ENCODE data around the gene CIP2A. TPM values are rescaled to one million over a fixed set of nuclear protein-coding genes. Genes with fewer than 3 reads are reported as not detected.
A peak's percentile ranks its signal among the peaks of the same experiment; 100 is the strongest.
"Not testable (repeated sequence)": the region's sequence is repeated elsewhere in the genome, so short reads cannot be mapped to it uniquely, and the experiment has no call there.

Gene CIP2A
- 68.1 and 91.2 TPM in 2 replicates for total RNA-seq (2014; rRNA removed; shearing (Covaris generic))
- 44.4 and 50.0 TPM in 2 replicates for polyA plus RNA-seq (2015; cell fraction: cytosol; rRNA removed)
- 77.2 and 80.1 TPM in 2 replicates for polyA plus RNA-seq (2015; cell fraction: nucleus; rRNA removed)

GRCh38 chr3:108589081-108589997, at the start of gene CIP2A, which contains the start of gene DZIP3:
TSS of gene CIP2A (minus strand) at chr3:108589438. CDS start at chr3:108589375, 63 bp downstream.
TSS of gene DZIP3 (plus strand) at chr3:108589722. CDS start at chr3:108605407, 15,685 bp downstream.
- peak; percentile 98 for DNase-seq (ENCODE audit: low read depth)

DNA sequence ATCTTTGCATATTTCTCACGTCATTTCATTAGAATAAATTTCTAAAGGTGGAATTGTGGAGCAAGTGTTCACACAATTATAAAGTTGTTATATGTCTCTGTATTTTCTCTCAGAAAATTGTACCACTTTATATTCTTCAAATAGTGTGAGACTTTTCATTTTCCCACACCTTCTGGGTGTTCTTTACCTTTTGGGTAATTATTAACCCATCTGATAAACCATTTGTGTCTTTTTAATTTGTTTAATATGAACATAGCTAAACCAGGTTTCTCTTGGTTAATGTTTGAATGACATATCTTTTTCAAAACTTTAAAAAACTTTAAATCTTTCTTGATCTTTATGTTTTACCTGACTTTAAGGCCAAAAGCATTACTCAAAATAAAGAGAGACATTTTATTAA, 40.7 kb upstream of the CIP2A start:
- DNase-seq (ENCODE audit: low read depth), result no peak

DNA sequence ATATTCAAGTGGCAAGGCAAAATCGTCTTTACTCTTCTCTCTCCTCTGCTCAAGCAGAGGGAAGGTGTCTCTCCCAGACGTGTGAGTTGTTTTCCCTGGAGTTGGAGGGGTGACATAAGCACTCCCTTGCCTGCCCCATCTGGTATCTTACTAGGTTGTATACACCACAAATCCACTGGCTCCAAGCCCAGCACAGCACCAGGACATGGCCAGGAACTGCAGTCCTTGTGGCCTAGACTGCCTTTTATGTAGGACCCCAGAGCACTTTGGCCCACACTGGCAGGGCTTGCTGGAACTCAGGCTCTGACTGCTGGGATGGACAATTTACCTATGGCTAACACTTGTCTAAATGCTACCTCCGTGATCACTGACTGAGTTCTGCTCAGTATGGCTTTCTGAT, 34.3 kb upstream of the CIP2A start:
- no peak for DNase-seq (ENCODE audit: low read depth)

DNA sequence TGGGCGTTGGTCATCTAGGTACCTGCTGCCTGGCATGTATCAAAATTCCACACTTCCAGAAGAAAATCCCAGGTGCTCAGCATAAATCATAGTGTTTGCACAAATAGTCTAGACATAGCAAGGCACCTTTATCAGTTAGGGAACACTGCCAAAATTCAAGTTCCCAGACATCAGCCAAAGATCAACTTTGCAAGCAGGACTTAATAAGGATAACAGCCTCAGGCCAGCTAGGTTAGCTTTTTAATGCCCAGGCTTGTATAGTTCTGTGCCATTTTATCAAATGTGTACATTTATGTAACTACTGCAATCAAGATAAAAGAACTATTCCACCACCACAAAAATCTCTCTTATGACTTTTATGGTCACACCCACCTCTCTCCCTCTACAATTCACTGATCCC, 31.0 kb upstream of the CIP2A start:
- DNase-seq (ENCODE audit: low read depth), result no peak

DNA sequence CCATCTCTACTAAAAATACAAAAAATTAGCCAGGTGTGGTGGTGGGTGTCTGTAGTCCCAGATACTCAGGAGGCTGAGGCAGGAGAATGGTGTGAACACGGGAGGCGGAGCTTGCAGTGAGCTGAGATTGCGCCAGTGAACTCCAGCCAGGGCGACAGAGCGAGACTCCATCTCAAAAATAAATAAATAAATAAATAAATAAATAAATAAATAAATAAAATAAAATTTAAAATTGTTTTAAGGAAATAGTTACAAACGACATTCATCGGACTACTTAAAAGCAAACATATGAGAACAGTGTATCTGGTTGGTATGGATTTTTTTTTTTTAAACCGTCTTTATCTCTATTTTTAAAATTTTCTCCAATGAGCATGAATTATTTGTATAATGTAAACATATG, 26.9 kb upstream of the CIP2A start:
- not testable (repeated sequence) for DNase-seq (ENCODE audit: low read depth)

- no peak for DNase-seq (ENCODE audit: low read depth)
Measured at GRCh38 chr3:108610651-108611050, 21.4 kb upstream of the CIP2A start.

DNA sequence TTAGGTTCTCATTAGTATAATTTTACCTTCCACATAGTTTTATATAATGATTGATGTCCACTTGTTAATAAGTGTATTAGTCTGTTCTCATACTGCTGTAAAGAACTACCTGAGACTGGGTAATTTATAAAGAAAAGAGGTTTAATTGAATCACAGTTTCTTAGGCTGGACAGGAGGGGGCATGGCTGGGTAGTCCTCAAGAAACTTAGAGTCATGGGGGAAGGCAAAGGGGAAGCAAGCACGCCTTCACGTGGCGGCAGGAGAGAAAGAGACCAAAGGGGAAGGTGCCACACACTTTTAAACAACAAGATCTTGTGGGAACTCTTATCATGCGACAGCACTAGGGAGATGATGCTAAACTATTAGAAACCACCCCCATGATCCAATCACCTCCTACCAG, 19.5 kb upstream of the CIP2A start:
- DNase-seq (ENCODE audit: low read depth), result no peak

- no peak for DNase-seq (ENCODE audit: low read depth)
Measured at GRCh38 chr3:108605491-108605890, 16.3 kb upstream of the CIP2A start.

DNA sequence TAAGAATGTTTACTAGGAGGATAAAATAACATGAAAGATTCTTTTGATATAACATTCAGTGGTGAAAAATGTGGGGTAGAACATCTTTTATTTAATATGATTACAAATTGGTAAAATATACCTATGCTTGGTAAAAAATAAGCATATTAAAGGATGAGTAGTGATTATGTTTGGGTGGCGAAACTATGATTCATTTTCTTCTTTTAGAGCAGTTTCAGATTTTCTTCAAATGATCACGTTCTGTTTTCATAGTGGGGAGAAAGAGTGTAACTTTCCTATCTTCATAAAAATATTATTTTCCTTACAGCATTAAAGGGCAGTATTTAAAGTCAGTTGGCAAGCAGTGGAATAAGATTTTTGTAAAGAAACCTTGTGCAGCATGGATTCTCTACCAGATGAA, 15.8 kb upstream of the CIP2A start:
- DNase-seq (ENCODE audit: low read depth), result no peak

- no peak for DNase-seq (ENCODE audit: low read depth)
Measured at GRCh38 chr3:108603691-108604090, 14.5 kb upstream of the CIP2A start.

DNA sequence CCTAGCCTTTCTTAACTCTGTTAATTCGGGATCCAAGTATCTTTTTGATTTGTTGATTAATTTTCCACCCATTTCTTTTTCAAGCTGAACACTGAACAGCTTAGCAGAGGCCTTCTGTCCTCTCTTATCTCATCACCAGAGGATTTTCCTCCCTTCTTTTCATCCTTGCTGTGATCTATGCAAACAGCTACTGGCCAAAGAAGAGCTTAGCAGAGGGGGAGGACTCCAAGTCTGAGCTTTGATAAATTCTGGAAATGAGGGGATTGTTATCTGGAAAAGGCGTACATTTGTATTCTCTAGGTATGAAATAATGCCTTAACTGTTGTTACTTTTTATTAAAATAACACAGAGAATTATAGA, 13.7 kb upstream of the CIP2A start:
- no peak for DNase-seq (ENCODE audit: low read depth)

GRCh38 chr3:108602249-108602934, 13.2 kb upstream of the CIP2A start:
- DNase-seq (ENCODE audit: low read depth), result no peak

DNA sequence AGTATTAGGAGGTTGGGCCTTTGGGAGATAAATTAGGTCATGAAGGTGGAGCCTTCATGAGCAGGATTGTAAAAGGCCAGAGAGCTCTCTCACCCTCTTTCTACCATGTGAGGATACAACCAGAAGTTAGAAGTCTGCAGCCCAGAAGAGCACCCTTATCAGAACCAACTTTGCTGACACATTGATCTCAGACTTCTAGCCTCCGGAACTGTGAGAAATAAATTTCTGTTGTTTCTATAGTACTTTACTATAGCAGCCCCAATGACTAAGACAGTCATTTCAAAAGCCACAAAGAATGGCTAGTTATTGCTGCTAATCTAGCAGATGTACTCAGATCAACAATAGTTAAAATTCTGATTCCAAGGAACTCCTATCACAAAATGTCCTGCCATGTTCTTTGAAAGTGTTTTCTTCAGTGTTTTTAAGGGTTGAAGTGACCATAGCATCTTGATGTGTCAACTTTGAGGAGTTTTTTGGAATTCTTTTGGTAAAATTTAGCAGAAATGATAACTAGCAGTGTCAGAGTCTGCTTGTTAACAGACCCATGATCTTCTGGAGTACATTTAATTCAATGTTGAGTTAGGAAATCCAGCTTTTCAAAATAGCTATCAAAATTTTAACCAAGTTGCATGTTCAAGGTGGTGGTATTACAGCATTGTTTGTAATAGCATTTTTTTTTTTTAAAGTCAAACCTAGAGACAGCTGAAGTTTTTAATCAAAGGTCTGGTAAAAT, 10.6 kb upstream of the CIP2A start:
- no peak for DNase-seq (ENCODE audit: low read depth)

- DNase-seq (ENCODE audit: low read depth), result no peak
Measured at GRCh38 chr3:108598375-108598774, 9.1 kb upstream of the CIP2A start.

DNA sequence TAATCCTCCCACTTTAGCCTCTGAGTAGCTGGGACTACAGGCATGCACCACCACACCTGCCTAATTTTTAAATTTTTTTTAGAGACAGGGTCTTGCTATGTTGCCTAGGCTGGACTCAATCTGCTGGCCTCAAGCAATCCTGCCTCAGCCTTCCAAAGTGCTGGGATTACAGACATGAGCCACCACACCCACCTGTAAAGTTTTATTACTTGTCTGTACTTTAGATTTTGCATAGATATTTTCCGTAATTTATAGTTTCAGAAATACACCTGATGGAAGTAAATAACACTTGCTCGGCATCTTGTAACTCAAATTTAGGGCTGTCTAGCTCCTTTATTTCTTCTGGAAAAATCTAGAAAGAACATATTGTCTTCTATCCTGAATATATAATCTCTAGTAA, 6.1 kb upstream of the CIP2A start:
- no peak for DNase-seq (ENCODE audit: low read depth)

DNA sequence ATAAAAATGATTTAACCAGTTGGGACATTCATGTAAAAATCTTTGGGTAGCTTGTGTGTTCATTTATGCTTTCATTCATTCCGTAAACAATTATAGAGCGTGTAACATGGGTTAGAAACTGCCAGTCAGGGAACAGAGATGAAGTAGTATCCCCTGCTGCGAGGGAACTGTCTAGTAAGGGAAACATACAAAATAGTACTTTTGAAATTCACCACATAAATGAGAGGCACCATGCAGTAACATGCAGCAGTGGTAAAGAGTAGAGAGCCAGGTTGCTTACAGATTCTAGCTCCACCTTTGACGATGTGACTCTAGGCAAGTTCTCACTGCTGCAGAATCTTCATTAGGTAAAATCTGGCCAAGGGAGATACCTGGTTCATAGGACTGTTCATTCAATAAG, 1.2 kb upstream of the CIP2A start:
- DNase-seq (ENCODE audit: low read depth), result no peak

- no peak for DNase-seq (ENCODE audit: low read depth)
Measured at GRCh38 chr3:108589998-108590323, 723 bp upstream of the CIP2A start.

DNA sequence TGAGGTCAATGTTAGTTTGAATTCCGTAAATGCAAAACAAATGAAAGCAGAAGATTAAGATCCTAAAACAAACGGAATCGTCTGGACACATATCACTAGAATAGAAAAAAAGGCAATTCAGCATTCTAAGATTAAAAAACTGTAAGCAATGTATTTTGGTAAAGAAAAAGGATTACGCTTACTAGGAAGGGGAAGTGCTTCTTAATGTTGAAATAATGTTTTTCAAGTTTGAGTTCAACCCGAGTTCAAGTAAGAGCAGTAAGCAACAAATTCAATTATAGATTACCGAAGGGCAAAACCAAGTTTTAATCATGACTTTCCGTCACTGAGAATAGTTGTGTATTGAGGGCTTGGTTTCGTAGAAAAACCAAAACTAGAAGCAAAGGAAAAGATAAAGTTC, 637 bp downstream of the CIP2A start:
- DNase-seq (ENCODE audit: low read depth), result no peak

DNA sequence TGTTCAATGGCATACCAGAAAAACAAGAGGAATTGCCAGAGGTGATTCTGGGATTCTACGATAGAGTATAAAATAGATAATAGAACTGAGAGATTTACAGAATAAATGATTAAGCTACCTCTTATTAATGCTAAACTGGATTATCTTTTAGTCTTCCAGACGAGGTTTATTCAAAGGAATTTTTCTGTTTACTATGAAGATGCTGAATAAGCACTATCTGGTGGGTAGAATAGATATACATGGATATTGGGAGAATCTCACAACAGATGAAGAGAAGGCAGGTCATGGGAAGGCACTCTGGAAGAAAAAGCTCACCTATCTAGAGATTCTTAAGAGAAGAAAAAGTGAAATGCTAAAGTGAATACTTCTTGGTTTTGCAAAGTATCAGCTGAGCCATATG, 11.2 kb downstream of the CIP2A start:
- DNase-seq (ENCODE audit: low read depth), result no peak

DNA sequence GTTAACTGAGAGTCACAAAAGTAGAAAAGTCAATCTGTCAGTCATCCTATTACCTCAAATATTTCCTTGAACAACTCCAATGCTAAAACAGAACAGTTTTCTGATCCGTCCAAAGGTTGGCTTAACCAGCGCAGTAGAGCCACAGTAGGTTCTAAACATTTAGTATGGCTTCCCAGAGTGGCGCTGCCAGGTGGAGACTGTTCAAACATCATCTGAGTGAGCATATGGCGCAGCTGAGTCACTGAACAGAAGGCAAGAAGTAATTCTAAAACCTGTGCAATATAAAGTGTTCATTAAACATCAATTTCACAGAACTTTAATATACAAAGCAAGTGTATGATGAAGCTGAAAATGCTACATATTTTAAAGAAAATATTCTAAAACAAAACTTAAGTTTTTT, 19.9 kb downstream of the CIP2A start:
- no peak for DNase-seq (ENCODE audit: low read depth)

DNA sequence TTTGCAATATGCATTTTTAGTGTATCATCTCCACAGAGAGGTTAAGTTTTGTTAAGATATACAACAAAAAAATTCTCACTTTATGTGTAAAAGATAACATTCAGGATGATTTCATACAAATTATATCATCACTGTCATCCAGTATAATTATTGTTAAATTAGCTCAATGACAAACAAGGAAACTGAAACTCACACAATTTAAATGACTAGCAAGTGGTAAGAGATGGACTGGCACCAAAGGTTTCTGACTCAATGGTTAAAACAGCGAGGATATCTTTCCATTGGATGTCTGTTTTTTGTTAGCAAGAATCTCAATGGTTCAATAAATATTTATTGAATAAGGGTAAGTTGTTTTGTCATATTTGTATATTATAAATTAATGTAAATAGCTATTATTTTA, 22.6 kb downstream of the CIP2A start:
- DNase-seq (ENCODE audit: low read depth), result no peak

DNA sequence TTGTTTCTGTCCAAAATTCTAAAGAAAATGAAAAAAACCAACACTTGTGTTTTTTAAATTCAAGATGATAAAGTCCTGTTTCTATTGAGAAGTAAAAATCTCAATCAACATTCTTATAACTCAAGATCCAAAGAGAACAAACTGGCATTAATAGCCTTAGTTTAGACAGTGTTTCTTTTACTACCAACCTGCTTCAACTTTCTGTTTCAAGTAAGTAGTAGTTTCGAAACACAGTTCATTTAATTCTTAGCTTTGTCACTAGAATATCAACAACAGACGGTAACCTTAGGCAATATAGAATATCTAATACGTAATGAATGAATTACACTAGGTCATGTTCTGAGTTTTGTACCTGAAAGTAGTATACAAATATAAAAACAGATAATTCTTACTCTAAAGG, 23.7 kb downstream of the CIP2A start:
- no peak for DNase-seq (ENCODE audit: low read depth)
